ENCODE results near the gene ERC2. TPM values are rescaled to one million over a fixed set of nuclear protein-coding genes. Genes with fewer than 3 reads are reported as not detected.

ERC2 gene
- total RNA-seq, 2 experiments from 2014 or later: not detected

- POLR2A ChIA-PET: interaction anchor here (0.9 kb wide), 1 partner anchor 25 kb away, joined by 3 read pairs; no protein-coding TSS in a partner anchor
Observed at GRCh38 chr3:56190130-56190529, 278.1 kb downstream of the ERC2 start.

GRCh38 chr3:56189536-56189935 lies 278.7 kb downstream of the ERC2 start:
- Histone ChIP-seq H3K27ac (ENCODE audit: low read depth, low read length, poor library complexity, severe bottlenecking) (no peak overlapping the region), H3K9me2 (ENCODE audit: insufficient read depth, low read length) (no peaks in the 10 kb centered on the region), H4K20me1 (ENCODE audit: insufficient read depth, low read length) (no peaks in the 10 kb centered on the region), H3K4me2 (ENCODE audit: low read length) (no peak overlapping the region), H2AFZ (ENCODE audit: low read length) (no peak overlapping the region), H3K36me3 (ENCODE audit: insufficient read depth, low read length) (no peaks in the 10 kb centered on the region), H3K4me1 (ENCODE audit: insufficient read depth, low read length, poor library complexity, severe bottlenecking) (no peaks in the 10 kb centered on the region), H3K4me3 (ENCODE audit: low read depth, low read length, poor library complexity, severe bottlenecking) (no peak overlapping the region), H3K79me2 (ENCODE audit: insufficient read depth, low read depth, low read length) (no peaks in the 10 kb centered on the region), H3K9me3 (ENCODE audit: low read length) (no peaks in the 10 kb centered on the region)
- no peak for DNase-seq (ENCODE audit: low spot score)
- BruUV-seq (replicated peaks): no TSS peak
- CTCF ChIA-PET (ENCODE audit: unreplicated experiment): no interaction called here
- TF ChIP-seq CTCF (conservative IDR thresholded peaks at IDR 0.05; ENCODE audit: low read length) (no peak), EZH2phosphoT487 (IDR thresholded peaks at IDR 0.05; ENCODE audit: borderline replicate concordance, low read depth, low read length) (no peak)
- POLR2A ChIA-PET: no interaction called here
- intact Hi-C loops (cut with micrococcal nuclease; ENCODE audit: unreplicated experiment): no loop called here

More at GRCh38 chr3:56190130-56190529, 278.1 kb downstream of the ERC2 start:
- Histone ChIP-seq H3K36me3 (ENCODE audit: insufficient read depth, low read length) (no peaks in the 10 kb centered on the region), H3K4me2 (ENCODE audit: low read length) (no peak overlapping the region), H3K9me2 (ENCODE audit: insufficient read depth, low read length) (no peaks in the 10 kb centered on the region), H4K20me1 (ENCODE audit: insufficient read depth, low read length) (no peaks in the 10 kb centered on the region), H3K27ac (ENCODE audit: low read depth, low read length, poor library complexity, severe bottlenecking) (no peak overlapping the region), H3K4me1 (ENCODE audit: insufficient read depth, low read length, poor library complexity, severe bottlenecking) (no peaks in the 10 kb centered on the region), H2AFZ (ENCODE audit: low read length) (no peak overlapping the region), H3K79me2 (ENCODE audit: insufficient read depth, low read depth, low read length) (no peaks in the 10 kb centered on the region), H3K4me3 (ENCODE audit: low read depth, low read length, poor library complexity, severe bottlenecking) (no peak overlapping the region), H3K9me3 (ENCODE audit: low read length) (no peaks in the 10 kb centered on the region)
- intact Hi-C loops (cut with micrococcal nuclease; ENCODE audit: unreplicated experiment): no loop called here
- CTCF ChIA-PET (ENCODE audit: unreplicated experiment): no interaction called here
- BruUV-seq (replicated peaks): no TSS peak
- TF ChIP-seq EZH2phosphoT487 (IDR thresholded peaks at IDR 0.05; ENCODE audit: borderline replicate concordance, low read depth, low read length): no peak
- TF ChIP-seq CTCF (conservative IDR thresholded peaks at IDR 0.05; ENCODE audit: low read length): no peak
- no peak for DNase-seq (ENCODE audit: low spot score)

DNA sequence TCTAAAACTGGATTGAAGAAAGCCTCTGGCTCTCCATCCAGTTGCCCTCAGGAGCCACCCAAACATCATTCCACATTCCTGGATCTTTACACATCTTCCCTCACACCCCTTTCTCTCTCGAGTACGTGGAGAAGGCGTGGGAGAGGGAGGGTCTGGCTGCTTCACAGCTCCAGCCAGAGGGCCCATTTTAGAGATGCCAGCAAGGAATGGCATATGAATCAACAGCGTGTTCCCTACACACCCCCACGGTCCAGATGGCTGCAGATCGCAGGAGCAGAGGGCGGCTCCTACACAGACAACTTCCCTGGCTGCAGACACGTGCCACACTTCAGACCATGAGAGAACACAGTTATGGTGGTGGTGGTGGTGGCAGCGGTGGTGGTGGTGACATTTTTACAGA lies 280.1 kb downstream of the ERC2 start:
- ChIA-PET CTCF (ENCODE audit: unreplicated experiment) (no interaction called here), POLR2A (interaction anchor here (0.7 kb wide), 1 partner anchor 1914 kb away, joined by 3 read pairs; no protein-coding TSS in a partner anchor)
- no peaks in the 10 kb centered on the region for H3K79me2 ChIP-seq (ENCODE audit: insufficient read depth, low read depth, low read length)
- no peak overlapping the region for H3K4me2 ChIP-seq (ENCODE audit: low read length)
- no peak overlapping the region for H2AFZ ChIP-seq (ENCODE audit: low read length)
- no peak for DNase-seq (ENCODE audit: low spot score)
- no peaks in the 10 kb centered on the region for H3K4me1 ChIP-seq (ENCODE audit: insufficient read depth, low read length, poor library complexity, severe bottlenecking)
- H3K27ac ChIP-seq (ENCODE audit: low read depth, low read length, poor library complexity, severe bottlenecking): no peak overlapping the region
- intact Hi-C loops (cut with micrococcal nuclease; ENCODE audit: unreplicated experiment): no loop called here
- H3K9me2 ChIP-seq (ENCODE audit: insufficient read depth, low read length): no peaks in the 10 kb centered on the region
- H4K20me1 ChIP-seq (ENCODE audit: insufficient read depth, low read length): no peaks in the 10 kb centered on the region
- no peak for TF ChIP-seq CTCF (conservative IDR thresholded peaks at IDR 0.05; ENCODE audit: low read length)
- no peak for TF ChIP-seq EZH2phosphoT487 (IDR thresholded peaks at IDR 0.05; ENCODE audit: borderline replicate concordance, low read depth, low read length)
- no peak overlapping the region for H3K4me3 ChIP-seq (ENCODE audit: low read depth, low read length, poor library complexity, severe bottlenecking)
- no peaks in the 10 kb centered on the region for H3K36me3 ChIP-seq (ENCODE audit: insufficient read depth, low read length)
- no peaks in the 10 kb centered on the region for H3K9me3 ChIP-seq (ENCODE audit: low read length)
- no TSS peak for BruUV-seq (replicated peaks)

Measured in OCI-LY7 (cell line).